ENCODE results near the gene NGEF.
"Not testable (repeated sequence)": the region's sequence is repeated elsewhere in the genome, so short reads cannot be mapped to it uniquely, and the experiment has no call there.

NGEF gene

DNA sequence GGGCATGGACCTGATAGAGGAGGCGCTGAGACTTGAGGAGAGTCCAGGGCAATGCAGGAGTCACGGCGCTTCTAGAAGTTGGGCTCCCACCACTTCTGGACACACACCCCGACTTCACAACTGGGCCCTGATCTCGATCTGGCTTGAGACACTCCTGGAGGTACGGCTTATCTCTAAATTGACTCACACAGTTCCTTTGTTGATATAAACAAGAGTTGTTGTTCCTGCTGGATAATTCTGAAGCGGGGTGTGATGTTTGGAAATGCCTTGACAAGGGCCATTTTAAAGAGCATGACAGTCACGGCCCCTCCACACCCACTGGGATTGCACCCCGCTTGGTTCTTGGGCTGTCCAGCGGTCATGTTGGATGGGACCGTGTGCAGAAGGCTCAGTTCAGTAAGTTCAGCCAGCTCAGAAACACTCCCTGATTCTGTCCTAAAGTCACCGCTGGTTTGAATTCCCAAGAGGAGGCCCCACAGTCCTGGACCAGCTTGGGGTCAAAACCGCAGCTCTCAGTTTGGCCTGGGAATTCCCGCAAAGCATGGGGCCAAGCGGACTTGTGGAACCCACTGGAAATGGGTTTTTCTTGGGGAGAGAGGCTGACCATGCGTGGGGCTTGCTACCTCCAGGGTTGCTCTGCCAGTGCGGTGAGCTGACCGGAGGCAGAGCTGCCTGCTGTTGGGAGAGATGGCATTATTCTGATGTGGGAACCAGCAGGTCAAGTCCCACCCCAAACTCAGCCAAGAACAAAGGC, 10.1 kb upstream of the NGEF start:
- DNase-seq (ENCODE audit: low spot score): no peak

DNA sequence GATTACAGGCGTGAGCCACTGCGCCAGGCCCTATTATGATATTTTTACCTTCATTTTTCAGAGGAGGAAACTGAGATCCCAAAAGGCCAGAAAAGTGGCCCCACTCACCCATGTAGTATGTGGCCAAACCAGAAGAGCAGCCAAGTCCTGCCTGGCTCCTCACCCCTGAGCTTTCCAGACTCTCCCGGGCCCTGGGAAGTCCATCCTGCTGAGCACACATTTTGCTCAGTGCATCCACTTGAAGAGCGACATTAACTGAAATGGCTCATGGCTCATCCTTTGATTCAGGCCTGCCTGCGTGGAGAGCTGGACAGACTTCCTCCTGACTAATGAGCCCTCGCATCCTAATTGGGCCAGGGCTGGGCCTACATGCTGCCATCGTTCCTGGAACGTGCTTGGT, 9.5 kb upstream of the NGEF start:
- DNase-seq (ENCODE audit: low spot score): no peak

GRCh38 chr2:233021771-233022170, 8.7 kb upstream of the NGEF start:
- peak; percentile 24 for DNase-seq (ENCODE audit: low spot score)

GRCh38 chr2:233020454-233020853, 7.4 kb upstream of the NGEF start:
- no peak for DNase-seq (ENCODE audit: low spot score)

- DNase-seq (ENCODE audit: low spot score): not testable (repeated sequence)
Observed at GRCh38 chr2:233019610-233020009, 6.6 kb upstream of the NGEF start.

DNA sequence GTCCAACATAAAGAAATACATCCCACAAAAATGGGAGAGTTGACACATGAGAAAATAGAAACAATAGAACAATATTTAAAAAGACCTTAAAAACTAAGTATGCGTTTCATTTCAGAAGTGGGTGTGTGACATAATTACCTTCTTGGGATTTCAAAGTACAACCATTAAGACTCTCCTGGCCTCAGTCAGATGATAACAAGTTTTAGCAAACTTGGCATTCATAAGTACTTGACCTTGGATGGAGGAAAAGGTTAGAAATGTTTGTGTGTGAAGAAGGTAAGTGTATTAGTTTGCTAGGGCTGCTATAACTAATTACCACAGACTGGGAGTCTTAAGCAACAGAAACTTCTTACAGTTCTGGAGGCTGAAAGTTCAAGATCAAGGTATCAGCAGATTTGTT, 4.9 kb upstream of the NGEF start:
- DNase-seq (ENCODE audit: low spot score): no peak

DNA sequence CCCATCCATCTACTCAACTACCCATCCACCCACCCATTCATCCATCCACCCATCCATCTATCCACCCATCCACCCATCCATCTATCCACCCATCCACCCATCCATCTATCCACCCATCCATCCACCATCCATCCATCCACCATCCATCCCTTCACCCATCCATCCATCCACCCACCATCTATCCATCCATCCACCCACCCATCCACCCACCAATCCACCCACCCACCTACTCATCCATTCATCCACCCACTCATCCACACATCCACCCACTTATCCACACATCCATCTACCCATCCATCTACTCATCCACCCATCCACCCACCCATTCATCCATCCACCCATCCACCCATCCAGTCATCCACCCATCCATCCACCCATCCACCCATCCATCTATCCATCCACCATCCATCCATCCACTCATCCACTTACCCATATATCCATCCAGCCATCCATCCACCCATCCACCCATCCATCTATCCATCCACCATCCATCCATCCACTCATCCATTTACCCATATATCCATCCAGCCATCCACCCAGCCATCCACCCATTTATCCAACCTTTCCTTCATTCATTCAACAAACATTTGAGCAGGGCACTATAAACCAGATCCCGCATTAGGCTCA, 2.1 kb upstream of the NGEF start:
- no peak for DNase-seq (ENCODE audit: low spot score)

GRCh38 chr2:233013650-233014049, 594 bp upstream of the NGEF start:
- DNase-seq (ENCODE audit: low spot score): no peak

- peak; percentile 44 for DNase-seq (ENCODE audit: low spot score)
Observed at GRCh38 chr2:233012301-233012971, 620 bp downstream of the NGEF start.

DNA sequence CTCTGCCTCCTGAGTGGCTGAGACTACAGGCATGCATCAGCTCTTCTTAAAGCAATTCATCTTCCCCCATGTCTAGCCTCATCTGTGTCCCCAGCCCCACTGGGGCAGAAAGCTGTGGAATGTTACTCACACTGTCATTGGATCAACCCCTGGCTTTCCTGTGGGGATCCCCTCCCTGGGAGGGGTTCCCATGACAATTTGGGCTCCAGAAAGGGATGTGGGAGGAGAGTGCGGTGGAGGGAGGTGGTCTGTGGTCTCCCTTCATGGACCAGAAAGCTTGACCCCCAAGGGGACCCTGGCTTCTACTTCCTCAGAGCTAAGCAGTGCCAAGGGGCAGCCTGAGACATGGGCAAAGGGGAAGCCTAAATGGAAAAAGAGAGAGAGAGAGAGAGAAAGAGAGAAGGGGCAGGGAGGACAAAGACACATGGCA, 1.3 kb downstream of the NGEF start:
- DNase-seq (ENCODE audit: low spot score): no peak

GRCh38 chr2:233011268-233011650, 1.8 kb downstream of the NGEF start:
- no peak for DNase-seq (ENCODE audit: low spot score)

DNA sequence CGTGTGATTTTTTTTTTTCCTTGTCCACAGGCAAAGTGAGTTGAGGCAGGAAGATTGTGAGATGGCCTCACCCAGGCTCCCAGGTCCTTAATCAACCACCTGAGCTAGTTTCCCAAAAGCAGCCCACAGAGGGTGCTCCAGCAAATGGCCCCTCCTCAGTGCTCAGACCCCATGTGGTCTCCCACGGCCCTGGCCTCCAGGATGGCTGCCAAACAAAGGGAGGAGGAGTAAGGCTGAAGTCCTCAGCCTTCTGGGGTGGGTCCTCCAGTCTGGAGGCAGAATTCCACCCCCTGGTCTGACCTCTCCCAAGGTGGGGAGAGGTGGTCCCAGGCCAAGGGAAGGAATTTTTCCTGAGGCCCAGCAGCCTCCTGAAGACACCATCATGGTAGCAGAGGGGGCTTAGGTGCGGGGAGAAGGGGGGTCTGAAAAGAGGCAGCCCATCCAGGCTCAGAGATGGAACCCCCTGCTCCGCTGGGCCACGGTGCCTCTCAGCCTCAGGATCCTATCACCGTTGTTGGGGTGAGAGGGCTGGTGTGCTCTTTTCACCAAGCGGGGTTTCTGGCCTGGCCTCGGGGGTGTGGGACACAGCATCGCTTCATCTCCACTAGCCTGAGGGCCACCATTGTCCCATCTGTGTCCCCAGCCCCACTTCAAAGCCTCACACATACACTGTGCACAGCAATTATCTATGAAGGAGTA, 2.3 kb downstream of the NGEF start:
- DNase-seq (ENCODE audit: low spot score): no peak

DNA sequence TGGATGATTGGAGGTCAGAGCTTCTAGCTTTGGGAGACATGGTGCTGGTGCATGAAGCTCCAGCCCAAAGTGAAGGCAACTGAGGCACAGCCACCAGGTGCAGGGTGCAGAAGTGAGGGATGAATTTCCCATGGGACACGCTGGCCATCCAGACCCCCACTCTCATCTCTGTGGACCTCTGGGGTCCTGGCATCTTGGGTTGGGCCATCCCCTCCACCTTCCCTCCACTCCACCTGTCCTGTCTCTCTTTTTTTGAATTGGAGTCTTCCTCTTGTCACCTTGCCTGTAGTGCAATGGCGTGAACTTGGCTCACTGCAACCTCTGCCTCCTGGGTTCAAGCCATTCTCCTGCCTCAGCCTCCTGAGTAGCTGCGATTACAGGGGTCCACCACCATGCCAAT, 3.4 kb downstream of the NGEF start:
- no peak for DNase-seq (ENCODE audit: low spot score)

DNA sequence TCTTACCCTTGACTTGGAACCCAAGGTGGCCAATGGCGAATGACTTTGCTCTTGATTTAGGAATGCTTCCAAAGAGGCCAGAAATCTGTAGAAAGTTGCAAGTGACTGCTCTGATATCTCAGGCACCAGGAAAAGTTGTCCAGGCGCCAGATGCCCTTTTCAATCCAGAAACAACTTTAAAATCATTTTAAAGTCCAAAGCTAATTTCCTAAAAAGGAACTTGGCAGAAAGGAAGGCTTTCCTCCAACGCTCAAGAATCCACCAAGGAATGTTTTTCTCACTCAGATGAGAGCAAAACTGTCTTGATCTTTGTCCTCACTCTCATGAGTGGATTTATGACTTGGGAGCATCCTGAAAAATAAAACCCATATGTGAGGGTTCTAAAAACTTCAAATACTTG, 5.3 kb downstream of the NGEF start:
- DNase-seq (ENCODE audit: low spot score): no peak

DNA sequence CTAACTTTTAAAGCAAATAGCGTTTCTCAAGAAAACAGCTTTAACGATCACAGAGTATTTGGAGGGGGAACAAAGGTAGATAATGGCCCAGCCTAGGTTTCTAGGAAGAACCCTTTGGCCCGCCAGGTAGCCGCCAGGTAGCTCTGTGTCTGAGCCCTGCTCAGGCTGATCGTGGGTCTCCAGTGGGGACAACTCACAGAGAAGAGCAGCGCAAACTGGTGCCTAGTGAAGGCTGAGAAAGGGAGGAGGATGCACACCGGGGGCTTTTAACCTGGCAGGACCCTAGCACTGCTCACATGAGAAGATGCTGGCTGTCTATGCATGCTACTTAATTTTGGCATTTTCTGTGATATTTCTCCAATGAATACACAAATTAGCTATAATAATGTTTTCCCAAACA, 5.8 kb downstream of the NGEF start:
- DNase-seq (ENCODE audit: low spot score): no peak

DNA sequence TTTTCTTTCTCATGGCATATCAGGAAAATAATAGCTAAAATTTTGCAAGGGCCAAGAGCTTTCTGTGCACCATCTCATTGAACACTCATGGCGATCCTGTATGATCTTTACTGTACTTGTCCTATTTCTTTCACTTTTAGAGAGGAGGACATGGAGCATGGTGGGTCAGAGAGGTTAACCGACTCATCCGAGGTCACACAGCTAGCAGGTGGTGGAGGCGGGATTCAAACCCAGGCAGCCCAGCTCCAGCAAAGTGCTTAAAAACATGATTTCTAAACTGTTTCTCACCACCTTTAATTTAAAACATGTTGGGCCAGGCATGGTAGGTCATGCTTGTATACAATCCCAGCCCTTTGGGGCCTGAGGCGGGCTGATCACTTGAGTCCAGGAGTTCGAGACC, 6.4 kb downstream of the NGEF start:
- DNase-seq (ENCODE audit: low spot score): no peak

- no peak for DNase-seq (ENCODE audit: low spot score)
Observed at GRCh38 chr2:233005096-233005495, 8.0 kb downstream of the NGEF start.

- no peak for DNase-seq (ENCODE audit: low spot score)
Observed at GRCh38 chr2:233003658-233004555, 9.1 kb downstream of the NGEF start.

DNA sequence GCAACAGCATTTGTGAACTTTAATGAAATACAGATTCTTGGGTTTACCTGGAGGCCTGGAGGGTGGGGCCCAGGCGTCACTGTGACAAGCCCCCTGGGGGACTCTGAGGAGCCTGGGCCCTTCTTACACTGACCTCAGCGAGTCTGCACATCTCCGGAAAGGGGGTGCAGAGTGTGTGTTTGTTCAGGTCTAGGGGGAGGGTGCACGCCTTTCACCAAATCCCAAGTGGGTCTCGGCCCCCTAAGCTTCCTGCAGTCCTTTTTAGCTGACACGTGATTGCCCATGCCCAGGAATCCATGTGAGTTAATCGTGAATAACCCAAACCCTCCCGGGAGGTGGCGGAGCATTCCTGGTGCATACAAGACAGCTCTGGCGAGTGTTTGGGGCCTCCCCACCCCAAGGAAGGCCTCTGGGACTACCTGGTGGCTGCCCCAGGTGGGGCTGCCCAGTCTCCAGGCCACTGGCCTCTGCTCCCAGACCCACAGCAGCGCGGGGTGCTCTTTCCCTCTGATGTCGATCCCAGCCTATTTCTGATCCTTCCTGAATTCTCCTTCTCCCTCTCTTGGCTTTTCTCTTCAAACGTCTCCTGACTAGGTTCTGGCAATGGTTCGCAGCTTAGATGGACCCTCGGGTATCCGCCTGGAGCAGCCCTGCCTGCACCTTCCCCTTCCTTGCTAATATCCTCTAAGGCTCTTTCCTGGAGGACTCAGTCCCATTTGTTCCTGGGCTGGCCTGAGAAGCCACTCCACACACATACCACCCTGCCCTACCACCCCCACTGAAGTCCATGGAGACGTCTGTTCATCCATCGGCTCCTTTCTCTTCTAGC, 10.0 kb downstream of the NGEF start:
- DNase-seq (ENCODE audit: low spot score): no peak

DNA sequence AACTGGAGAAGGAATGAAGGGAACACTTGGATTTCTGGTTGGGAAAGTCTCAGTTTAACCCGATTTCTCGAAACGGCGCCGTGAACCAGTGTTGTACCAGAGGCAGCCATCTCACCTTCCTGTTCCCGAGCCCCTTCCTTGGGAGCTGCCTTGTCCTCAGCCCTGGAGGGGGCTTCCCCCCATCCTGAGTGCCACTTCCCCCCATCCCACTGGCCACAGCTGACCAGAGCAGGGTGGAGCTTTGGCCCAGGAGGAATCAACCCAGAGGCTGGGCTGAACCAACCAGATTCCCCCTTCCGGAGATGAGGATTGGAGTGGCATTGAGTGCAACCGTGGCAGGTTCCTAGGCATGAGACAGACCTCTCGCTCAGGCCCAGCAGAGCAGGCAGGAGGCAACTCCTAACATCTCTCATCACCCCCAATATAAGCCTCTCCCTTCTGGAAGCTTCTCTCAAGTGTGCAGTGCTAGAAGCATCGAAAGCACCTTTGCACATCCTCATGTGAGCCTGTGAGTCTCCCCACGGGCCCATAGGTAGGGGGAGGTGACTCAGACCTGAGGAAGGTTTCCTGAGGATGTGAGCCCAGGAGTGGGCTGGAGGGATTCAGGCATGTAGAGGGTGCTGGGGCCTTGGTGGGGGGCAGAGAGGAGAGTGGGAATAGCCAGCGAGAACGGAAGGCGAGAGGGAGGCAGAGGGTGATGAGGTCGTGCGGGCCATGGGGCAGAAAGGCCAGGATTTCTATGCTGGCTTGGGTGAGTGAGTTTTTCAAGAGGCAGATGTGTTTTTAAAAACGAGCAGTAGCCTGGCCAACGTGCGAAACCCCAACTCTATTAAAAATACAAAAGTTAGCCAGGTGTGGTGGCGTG, 11.9 kb downstream of the NGEF start:
- DNase-seq (ENCODE audit: low spot score): no peak
